Fibroblast of skin of right biceps (primary cell): Measurements from ENCODE around the gene CD3E.

ENCODE experiments used
- DNase-seq: peaks from one replicate; pipeline ENCODE4 v3.0.0-alpha.2; 2013

CD3E gene

DNA sequence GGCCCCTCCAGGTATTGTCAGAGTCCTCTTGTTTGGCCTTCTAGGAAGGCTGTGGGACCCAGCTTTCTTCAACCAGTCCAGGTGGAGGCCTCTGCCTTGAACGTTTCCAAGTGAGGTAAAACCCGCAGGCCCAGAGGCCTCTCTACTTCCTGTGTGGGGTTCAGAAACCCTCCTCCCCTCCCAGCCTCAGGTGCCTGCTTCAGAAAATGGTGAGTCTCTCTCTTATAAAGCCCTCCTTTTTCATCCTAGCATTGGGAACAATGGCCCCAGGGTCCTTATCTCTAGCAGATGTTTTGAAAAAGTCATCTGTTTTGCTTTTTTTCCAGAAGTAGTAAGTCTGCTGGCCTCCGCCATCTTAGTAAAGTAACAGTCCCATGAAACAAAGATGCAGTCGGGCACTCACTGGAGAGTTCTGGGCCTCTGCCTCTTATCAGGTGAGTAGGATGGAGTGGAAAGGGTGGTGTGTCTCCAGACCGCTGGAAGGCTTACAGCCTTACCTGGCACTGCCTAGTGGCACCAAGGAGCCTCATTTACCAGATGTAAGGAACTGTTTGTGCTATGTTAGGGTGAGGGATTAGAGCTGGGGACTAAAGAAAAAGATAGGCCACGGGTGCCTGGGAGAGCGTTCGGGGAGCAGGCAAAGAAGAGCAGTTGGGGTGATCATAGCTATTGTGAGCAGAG lies at the start of gene CD3E:
Gene CD3E (plus strand): TSS at position 163 of the 681 bp plus-strand sequence. CDS start 223 bp downstream, at position 386.
- DNase-seq = no peak

DNA sequence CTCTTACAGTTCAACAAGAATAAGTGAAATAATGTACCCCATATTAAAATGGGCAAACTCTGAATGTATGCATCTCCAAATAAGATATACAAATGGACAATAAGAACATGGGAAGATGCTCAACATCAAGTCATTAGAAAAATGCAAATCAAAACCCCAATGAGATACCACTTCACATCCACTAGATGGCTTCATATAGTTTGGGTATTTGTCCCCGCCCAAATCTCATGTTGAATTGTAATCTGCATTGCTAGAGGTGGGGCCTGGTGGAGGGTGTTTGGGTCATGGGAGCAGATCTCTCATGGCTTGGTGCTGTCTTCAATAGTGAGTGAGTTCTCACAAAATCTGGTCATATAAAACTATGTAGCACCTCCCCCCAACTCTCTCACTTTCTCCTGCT lies 46.1 kb upstream of the CD3E start:
- no peak for DNase-seq

DNA sequence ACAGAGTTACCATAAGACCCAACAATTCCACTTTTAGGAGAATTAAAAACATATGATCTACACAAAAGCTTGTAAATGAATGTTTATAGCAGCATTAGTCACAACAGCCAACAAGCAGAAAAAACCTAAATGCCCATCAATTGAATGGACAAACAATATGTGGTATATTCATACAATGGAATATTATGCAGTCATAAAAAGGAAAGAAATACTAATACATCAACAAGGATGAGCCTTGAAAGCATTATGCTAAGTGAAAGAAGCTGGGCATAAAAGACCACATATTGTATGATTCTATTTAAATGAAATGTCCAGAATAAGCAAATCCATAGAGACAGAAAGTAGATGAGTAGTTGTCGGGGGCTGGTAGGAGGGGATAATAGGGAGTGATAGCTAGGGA lies 45.4 kb upstream of the CD3E start:
- DNase-seq = no peak

DNA sequence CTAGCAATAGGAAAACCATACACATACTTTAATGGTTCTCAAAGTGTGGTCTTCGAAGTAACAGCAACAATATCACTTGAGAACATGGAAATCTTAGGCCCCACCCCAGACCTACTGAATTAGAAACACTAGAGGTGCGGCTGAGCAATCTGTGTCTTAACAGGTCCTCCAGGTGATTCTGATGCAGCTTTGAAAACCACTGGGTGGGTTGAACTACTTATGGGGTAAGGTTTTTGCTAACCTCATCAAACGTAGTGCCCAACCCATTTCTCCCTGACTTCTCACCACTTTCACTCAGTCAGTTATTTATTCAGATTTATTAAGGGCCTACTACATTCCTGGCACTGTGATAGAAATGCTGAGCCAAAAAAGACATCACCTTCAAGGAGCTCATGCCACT lies 44.2 kb upstream of the CD3E start:
- DNase-seq = no peak

DNA sequence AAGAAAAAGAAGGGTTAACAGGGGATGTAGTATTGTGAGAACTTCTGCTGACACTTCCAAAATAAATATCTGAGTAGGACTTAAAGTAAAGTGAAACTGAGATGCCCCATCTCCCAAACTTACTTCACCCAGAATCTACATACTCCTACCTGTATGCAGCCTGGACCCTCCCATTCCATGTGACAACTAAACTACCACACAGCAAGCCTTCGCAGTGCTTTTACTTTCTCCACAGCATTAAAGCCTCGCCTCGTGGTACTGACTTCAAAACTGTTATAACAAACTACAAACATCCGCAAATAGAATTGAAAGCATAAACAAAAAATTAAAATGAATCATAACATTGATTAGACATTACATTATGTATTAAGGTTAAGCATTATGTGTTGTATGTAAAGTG lies 41.4 kb upstream of the CD3E start:
- DNase-seq = no peak

DNA sequence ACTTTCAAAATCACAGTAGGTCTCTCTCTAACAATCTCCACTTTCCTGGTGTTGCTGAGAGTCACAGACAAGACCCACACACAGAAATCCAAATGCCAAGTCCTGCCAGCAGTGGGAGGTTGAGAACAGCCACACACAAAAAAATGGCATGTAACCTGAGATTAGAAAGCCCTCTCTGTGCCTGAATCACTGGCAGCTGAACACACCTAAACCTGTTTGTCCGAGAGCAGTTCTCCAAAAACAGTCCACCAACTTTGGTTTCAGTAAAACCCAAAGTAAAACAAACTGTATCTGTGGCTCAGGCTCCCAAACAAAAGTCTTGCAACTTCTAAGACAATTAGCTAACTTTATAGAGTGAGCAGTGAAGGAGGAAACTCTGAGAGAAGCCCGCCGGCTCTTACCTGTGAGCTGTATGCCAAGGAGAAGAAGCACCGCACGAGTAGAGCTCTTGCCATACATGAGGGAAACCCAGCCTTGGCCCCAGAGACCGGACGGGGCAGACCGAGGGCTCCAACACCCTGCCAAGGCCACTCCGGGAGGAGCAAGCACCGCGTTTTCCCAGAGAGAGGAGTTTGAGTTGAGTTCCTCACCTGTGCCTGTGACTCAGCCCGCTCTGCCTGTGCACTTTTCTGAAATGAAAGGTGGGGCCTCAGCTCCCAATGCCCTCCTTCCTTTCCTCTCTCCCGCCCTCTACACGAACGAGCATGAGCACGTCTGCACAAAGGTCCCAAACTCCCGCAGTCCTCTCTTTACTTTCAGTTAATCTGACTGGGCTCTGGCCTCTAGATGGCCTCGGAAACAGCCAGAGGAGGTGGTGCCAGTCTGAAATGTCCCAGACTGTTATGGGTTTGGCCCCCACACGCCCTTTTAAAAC lies 40.6 kb upstream of the CD3E start, which contains the start of gene MPZL2:
Gene MPZL2 (minus strand): TSS at position 603 of the 874 bp plus-strand sequence. CDS start 144 bp downstream, at position 459.
- DNase-seq = no peak

DNA sequence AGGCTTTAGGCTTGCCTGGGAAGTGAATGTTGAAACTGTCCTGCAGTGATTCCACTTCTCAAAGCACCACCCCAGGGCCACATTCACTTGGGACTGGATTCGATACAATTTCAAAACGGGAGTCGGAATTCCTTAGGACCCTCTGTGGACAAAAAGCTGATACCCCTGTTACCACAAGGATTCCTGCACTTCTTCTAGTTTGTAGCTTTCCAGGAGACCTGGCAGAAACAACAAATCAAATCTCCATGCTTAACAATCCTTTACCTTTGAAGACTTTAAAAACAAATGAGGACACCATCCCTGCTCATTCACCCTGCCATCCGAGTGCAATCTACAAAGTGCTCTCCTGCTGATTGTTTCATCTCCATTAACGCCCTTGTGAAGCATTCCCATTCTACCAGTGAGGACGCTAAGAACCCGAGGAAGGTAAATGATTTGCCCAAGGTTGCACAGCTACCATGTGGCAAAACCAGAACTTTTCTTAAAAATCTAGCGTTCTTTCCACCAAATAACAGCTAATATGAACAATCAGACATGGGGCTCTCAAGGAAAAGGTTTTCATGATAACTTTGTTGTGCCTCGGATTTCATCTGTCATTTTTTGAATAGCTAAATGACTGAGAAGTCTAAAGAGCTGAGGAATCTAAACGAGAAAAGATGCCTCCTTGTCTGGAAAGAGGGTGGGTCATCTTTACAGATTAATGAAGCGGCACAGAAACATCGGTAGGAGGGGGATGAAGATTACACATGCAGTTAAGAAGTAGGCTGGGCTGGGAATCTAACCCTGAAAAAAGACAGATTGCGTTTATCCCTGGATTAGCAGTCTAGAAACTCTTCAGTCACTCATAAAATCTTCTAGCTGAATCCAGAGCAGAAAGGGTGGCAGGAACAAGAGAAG lies 39.7 kb upstream of the CD3E start:
- DNase-seq = no peak

DNA sequence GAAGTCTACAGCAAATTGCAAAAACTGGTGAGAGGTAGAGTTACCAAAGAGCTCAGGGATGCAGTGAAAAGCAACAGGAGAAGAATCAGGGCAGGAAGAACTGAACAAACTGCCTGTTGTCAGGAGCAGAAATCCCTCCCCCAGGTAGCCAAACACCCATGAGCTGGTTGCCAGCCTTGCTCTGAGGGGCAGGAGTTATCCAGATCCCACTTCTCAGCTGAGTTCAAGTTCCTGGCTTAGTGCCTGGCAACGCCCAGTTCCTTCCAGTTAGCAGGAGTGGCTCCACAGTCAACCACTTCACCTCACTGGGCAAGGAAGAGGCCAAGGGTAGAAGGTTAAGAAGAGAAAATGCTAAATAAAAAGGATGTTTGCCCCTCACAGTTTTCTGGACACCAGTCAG lies 38.6 kb upstream of the CD3E start:
- no peak for DNase-seq

DNA sequence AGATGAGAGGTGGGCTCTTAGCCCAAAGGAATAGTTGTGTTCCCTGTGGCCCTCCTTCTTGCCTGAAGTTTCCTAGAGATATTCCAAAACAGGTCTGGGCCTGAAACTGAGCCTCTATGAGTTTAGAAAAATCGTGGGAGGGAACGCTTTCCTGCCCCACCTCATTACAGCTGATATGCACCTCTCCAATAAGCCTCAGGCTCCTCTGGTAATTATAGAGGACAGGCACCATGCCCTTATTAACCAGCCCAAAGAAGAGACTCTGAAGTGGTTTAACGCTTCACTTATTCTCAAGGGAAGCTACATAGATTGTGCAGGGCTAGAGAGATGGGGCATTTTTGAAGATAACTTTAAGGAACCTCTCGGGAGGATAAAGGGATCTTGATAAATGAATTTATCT lies 37.0 kb upstream of the CD3E start:
- no peak for DNase-seq

DNA sequence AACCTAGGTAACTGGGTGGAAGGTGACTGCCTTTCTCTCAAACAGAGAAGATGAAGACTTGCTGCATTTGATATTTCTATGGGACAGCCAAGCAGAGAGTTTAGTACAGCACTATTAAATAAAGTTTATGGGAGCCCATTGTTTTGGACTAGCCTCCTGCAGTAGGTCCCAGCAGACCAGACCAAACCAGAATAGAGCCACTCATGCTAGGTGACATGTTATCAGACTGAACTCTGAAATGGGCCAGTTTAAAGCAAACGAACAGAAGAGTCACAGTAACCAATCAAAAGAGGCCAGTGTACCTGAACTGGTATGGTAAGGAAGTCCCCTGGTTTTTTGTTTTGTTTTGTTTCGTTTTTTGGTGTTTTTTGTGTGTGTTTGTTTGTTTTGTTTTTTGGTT lies 32.5 kb upstream of the CD3E start:
- no peak for DNase-seq

DNA sequence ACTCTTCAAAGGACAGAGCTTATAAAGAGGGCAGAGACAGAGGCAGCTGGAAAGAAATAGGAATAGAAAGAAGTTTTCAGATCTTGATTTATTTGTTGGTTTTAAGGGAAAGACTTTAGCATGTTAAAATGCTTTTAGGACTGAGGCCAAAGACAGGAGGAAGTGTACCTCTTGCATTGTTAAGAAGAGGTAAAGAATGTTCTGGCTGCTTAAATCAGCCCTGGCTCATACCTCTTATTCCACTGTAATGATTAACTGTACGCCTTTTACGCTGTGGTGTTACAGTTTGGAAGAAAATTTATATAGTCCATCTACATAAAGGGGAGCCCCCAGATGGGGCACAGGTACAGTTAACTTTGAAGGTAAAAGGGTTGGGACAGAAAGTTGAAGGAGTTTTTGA lies 30.3 kb upstream of the CD3E start:
- no peak for DNase-seq

DNA sequence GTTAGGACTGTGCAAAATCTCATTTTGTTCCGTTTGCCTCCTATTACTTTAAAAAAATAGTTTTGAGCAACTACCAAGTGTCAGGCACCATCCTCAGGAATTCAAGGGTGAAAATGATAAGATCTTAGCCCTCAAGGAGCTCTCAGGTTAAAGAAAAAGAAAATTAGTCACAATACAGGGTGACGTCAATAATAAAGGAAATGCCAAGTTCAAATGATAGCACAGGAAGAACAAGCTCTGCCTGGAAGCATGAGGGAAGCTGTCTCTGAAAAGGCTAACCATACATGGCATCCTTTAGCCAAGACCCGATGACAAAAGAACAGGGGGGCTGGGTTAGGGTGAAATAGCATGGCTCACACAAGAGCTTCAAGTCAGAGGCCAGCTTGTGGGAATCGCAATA lies 29.4 kb upstream of the CD3E start:
- peak; percentile 40 for DNase-seq

DNA sequence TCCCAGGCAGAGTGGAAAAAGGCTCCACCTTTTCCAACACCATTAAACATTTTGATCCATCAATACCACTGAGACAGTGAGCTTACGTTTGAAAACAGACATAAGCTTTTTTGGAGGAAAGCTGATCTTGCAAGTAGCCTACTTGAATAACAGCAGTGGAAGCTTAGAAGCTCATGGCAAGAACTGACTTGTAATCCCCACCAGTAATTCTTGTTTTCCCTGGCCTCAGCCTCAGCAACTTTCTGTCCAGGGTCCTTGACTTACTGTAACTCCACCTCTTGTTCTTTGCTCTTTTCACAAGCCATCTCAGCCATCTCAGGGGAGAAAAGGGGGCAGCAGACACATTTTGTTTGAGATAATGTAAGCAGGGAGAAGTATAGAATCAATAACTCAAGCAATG lies 28.1 kb upstream of the CD3E start:
- no peak for DNase-seq

DNA sequence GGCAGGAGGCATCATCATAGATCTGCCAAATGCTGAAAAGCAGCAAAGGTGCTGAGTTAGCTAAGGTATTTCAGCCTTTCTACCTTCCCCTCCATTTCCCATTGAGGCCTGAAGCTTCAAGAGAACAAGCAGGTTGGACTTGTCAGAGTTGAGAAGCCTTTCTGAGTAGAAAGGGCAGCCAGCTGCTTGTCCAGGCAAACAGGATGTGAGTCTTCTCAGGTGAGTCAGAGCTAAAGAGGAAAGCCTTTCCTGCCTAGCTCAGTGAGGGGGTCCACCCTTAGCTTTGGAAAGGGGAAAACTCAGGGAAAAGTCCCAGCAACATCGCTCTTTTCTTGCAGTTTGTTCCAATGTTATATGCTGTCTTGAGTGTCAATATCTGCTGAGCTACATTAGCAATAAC lies 27.2 kb upstream of the CD3E start:
- DNase-seq = peak; percentile 34

DNA sequence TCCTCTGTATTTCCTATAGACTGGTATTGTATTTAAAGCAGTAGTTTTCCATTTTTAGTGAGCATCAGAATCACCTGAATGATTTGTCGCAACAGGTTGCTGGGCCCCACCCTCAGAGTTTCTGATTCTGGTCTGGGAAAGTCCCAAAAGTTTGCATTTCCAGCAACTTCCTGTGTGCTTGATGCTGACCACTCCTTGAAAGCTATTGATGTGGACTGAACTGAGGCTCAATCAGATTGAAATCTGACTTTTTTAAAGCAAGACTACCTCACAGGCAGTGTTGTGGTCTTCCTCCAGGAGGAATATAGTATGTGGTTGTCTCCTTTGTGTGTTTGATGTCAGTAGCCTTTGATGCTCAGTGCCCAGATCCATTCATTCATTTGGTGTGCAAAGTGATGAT lies 23.2 kb upstream of the CD3E start:
- no peak for DNase-seq

DNA sequence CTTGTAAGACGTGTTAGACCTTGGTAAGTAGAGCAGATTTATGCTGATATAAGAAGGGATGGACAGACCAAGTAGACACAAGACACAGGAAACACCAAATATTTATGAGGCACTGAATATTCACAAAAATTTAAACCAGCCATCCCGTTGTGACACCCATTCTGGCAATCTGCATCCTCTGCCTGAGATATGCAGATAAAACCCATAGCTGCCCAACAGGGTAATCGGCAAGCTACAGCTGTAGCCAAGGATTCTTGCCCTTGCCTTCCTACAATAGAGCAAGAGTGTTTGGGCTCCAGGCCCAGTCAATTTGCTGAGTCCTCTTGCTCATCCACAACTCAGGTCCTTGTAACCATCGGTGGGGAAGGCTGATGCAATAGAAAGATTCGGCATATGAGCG lies 21.9 kb upstream of the CD3E start:
- DNase-seq = no peak

DNA sequence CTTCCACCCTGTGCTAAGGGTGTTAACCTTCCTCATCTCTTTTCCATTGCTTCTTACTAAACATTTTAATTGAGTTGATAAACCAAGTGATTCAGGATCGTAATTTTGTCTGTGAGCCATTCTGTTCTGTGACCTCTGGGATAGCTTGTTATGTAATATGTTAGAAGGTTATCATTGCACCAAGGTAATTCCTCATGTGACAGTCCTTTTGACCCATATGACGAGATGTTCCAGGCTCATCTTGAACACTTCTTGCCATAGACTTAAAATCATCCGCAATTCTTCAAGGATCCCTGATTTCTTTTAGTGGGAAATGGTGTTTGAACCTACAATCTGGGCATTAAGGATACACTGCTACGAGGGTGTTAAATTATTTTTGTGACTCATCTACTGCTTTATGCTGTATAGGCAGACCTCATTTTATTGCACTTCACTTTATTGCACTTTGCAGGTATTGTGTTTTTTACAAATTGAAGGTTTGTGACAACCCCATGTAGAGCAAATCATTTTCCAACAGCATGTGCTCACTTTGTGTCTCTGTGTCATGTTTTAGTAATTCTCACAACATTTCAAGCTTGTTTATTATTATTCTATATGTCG lies 21.4 kb upstream of the CD3E start:
- DNase-seq = no peak

DNA sequence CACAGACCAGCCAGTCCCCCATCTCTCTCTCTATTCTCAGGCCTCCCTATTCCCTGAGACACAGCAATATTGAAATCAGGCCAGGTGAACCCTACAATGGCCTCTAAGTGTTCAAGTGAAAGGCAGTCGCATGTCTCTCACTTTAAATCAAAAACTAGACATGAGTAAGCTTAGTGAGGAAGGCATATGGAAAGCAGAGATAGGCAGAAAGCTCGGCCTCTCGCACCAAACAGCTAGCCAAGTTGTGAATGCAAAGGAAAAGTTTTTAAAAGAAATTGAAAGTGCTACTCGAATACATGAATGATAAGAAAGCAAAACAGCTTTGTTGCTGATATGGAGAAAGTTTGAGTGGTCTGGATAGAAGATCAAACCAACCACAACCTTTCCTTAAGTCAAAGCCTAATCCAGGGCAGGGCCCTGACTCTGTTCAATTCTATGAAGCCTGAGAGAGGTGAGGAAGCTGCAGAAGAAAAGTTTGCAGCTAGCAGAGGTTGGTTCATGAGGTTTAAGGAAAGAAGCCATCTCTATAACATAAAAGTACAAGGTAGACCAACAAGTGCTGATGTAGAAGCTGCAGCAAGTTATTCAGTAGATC lies 20.7 kb upstream of the CD3E start:
- no peak for DNase-seq

DNA sequence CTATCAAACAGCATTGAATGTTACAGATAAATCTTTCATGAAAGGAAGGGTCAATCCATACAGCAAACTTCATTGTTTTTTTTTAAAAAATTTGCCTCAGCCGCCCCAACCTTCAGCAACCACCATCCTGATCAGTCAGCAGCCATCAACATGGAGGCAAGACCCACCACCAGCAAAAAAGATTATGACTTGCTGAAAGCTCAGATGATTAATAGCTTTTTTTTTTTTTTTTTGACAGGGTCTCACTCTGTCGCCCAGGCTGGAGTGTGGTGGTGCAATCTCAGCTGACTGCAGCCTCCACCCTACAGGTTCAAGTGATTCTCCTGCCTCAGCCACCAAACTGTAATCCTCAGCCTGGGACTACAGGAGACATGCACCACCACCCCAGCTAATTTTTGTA lies 18.0 kb upstream of the CD3E start:
- no peak for DNase-seq

DNA sequence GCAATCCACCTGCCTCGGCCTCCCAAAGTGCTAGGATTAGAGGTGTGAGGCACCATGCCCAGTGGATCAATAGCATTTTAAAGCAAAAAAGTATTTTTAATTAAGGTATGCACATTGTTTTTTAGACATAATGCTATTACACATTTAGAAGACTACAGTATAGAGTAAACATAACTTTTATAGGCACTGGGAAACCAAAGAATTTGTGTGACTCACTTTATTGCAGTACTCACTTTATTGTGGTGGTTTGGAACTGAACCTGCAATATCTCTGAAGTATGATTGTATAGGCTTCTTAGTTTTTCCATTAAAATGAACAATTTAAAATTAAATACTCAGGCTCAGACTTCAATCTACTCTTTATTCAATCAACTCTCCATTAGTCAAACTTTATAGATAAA lies 17.5 kb upstream of the CD3E start:
- DNase-seq = peak; percentile 46

DNA sequence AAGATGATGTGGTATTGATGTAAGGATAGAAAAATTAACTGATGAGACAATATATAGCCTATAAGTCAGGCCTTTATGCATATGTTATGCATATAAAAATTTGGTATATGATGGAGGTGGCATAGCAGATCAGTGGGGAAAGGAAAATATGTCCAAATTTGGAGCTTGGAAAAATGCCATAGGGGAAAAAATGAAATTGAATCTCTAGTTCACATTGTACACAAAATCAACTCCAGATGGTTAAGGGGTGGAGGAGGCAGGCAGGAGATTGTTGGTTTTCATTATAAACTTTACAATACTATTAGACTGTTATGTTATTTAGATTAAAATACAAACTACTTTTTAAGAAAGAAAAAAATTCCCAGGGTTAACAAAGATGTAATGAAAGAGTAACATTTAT lies 15.1 kb upstream of the CD3E start:
- DNase-seq = no peak

DNA sequence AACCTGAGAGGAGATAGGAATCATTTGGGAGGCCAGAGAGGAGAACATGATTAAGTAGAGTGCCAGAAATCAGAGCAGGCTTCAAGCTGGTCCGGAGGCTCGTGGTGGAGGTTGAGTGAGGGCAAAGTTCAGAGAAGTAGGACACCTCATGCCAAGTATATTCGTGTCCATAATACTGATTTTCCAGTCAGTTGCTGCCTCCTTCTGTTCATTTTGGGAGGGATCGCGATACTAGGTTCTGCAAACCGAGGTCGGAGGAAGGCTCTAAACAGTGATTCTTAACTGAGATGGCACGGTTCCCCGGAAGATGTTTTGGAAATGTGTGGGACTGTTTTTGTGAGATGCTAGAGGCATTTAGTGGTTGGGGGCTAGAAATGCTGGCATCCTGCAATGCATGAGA lies 13.6 kb upstream of the CD3E start:
- no peak for DNase-seq
